PC-9 (cell line): ENCODE measurements around the gene SBK3. TPM values are rescaled to one million over a fixed set of nuclear protein-coding genes. Genes with fewer than 3 reads are reported as not detected.

Experiments used
- BruUV-seq: library from RNA; stranded (reverse); fragments of 400-500 nt; replicated peaks from 2 replicates; lab custom pipeline; 2021; lab: Mats Ljungman, UMichigan
- CTCF ChIA-PET: fragments of 300-600 bp; sonication (Branson Sonifier 250); formaldehyde crosslinking; loops from one replicate; lab custom pipeline; 2022; ENCODE audit warnings: antibody characterized with exemption; lab: Charles Lee
- POLR2A ChIA-PET: fragments of 300-600 bp; sonication (Branson Sonifier 250); formaldehyde crosslinking; loops from one replicate; lab custom pipeline; 2022; ENCODE audit warnings: antibody characterized with exemption; ENCODE audit not compliant: unreplicated experiment; lab: Charles Lee
- DNase-seq, 2 experiments: peaks; one replicate each; pipeline versions ENCODE4 v3.0.0 to v3.0.0-alpha.2; 2015 to 2022; ENCODE audit warnings: mixed read lengths in 1 of 2
- H2AFZ ChIP-seq: fragments of 200-600 bp; sonication (generic); 2 replicates; pipeline ENCODE4 v1.8.1; 2017; ENCODE audit warnings: antibody characterized with exemption
- H3F3A ChIP-seq: fragments of 200-600 bp; sonication (generic); 2 replicates; pipeline ENCODE4 v1.8.1; 2017; ENCODE audit warnings: antibody characterized with exemption, mild to moderate bottlenecking, low read depth; ENCODE audit not compliant: insufficient read depth
- H3K27ac ChIP-seq: fragments of 200-600 bp; sonication (generic); 2 replicates; pipeline ENCODE4 v1.6.1; 2016; ENCODE audit warnings: mixed run types
- H3K27me3 ChIP-seq: fragments of 200-600 bp; sonication (generic); 2 replicates; pipeline ENCODE4 v1.6.1; 2016; ENCODE audit warnings: low read depth, mixed run types; ENCODE audit not compliant: insufficient read depth
- H3K36me3 ChIP-seq: fragments of 200-600 bp; sonication (generic); 2 replicates; pipeline ENCODE4 v1.6.1; 2016; ENCODE audit warnings: low read depth, mixed run types
- H3K4me1 ChIP-seq: fragments of 200-600 bp; sonication (generic); replicated peaks from 2 replicates; pipeline ENCODE4 v1.6.1; 2016; ENCODE audit warnings: mixed run types; ENCODE audit not compliant: insufficient read depth
- H3K4me2 ChIP-seq: fragments of 200-600 bp; sonication (generic); 2 replicates; pipeline ENCODE4 v1.6.1; 2017; ENCODE audit warnings: mixed run types
- H3K4me3 ChIP-seq: fragments of 200-600 bp; sonication (generic); 2 replicates; pipeline ENCODE4 v1.6.1; 2016; ENCODE audit warnings: mixed run types
- H3K79me2 ChIP-seq: fragments of 200-600 bp; sonication (generic); 2 replicates; pipeline ENCODE4 v1.6.1; 2017; ENCODE audit warnings: low read depth, mixed run types
- H3K9me2 ChIP-seq: fragments of 200-600 bp; sonication (generic); 2 replicates; pipeline ENCODE4 v1.8.1; 2017; ENCODE audit warnings: mild to moderate bottlenecking; ENCODE audit not compliant: insufficient read depth
- H3K9me3 ChIP-seq: fragments of 200-600 bp; sonication (generic); 2 replicates; pipeline ENCODE4 v1.8.1; 2016; ENCODE audit warnings: low read depth; ENCODE audit not compliant: insufficient read depth
- H4K20me1 ChIP-seq: fragments of 200-600 bp; sonication (generic); 2 replicates; pipeline ENCODE4 v1.8.1; 2017; ENCODE audit not compliant: insufficient read depth
- CTCF ChIP-seq: fragments of 200-600 bp; sonication (generic); conservative IDR thresholded peaks from 2 replicates; pipeline ENCODE4 v1.6.1; 2017; ENCODE audit warnings: mixed run types, antibody characterized with exemption, mild to moderate bottlenecking, moderate library complexity
- EZH2 ChIP-seq: fragments of 200-600 bp; sonication (generic); IDR thresholded peaks from 2 replicates; pipeline ENCODE4 v1.8.0; 2017; ENCODE audit warnings: antibody characterized with exemption, low read depth
- intact Hi-C: fragments of 100-400 bp; cut with micrococcal nuclease; formaldehyde crosslinking; loops from one replicate; pipeline ENCODE4 v1.10.0; 2022; ENCODE audit not compliant: unreplicated experiment
- total RNA-seq: library from RNA; stranded (reverse); gene quantifications from 2 replicates; pipeline ENCODE4 v1.2.3, GENCODE V29; 2021

The SBK3 gene
- total RNA-seq, 1 experiment from 2014 or later = 41.4 TPM

GRCh38 chr19:55537741-55538111 lies 7.6 kb downstream of the SBK3 start:
- Histone ChIP-seq H4K20me1 (no peaks in the 10 kb centered on the region), H3K9me2 (no peaks in the 10 kb centered on the region), H3K27me3 (no peaks in the 10 kb centered on the region), H3K4me1 (peaks cover 19% of the 10 kb centered on the region), H3K4me2 (no peak overlapping the region), H3K27ac (no peak overlapping the region), H3K9me3 (no peaks in the 10 kb centered on the region), H3K79me2 (no peaks in the 10 kb centered on the region), H2AFZ (no peak overlapping the region), H3K4me3 (no peak overlapping the region), H3K36me3 (no peaks in the 10 kb centered on the region), H3F3A (peaks cover 40% of the 10 kb centered on the region)
- intact Hi-C loops = no loop called here
- no peak for TF ChIP-seq EZH2
- TF ChIP-seq CTCF = no peak
- ChIA-PET POLR2A (no interaction called here), CTCF (no interaction called here)
- peak in 1 of 2 experiments; percentile 28 for DNase-seq
- BruUV-seq = no TSS peak

GRCh38 chr19:55536951-55537740 lies 8.2 kb downstream of the SBK3 start, which contains the start of gene SBK2:
Gene SBK2, minus strand, starts transcription at chr19:55537133. Its CDS starts 839 bp downstream, at chr19:55536294.
- intact Hi-C loops = no loop called here
- TF ChIP-seq CTCF = no peak
- TF ChIP-seq EZH2 = no peak
- Histone ChIP-seq H3K79me2 (no peaks in the 10 kb centered on the region), H3K27ac (no peak within 1 kb of the TSS), H3K4me2 (no peak within 1 kb of the TSS), H4K20me1 (no peaks in the 10 kb centered on the region), H3K36me3 (no peaks in the 10 kb centered on the region), H3F3A (peaks cover 40% of the 10 kb centered on the region), H3K9me3 (no peaks in the 10 kb centered on the region), H3K27me3 (no peaks in the 10 kb centered on the region), H3K4me3 (no peak within 1 kb of the TSS), H3K4me1 (peaks cover 19% of the 10 kb centered on the region), H2AFZ (no peak within 1 kb of the TSS), H3K9me2 (no peaks in the 10 kb centered on the region)
- ChIA-PET POLR2A (no interaction called here), CTCF (no interaction called here)
- no TSS peak for BruUV-seq
- DNase-seq = peak in 1 of 2 experiments; percentile 31

GRCh38 chr19:55536366-55536765 lies 9.0 kb downstream of the SBK3 start:
- DNase-seq = no peak
- Histone ChIP-seq H4K20me1 (no peaks in the 10 kb centered on the region), H3K27me3 (no peaks in the 10 kb centered on the region), H3K9me3 (no peaks in the 10 kb centered on the region), H3K4me3 (no peak overlapping the region), H3K4me2 (no peak overlapping the region), H3K79me2 (no peaks in the 10 kb centered on the region), H3K9me2 (no peaks in the 10 kb centered on the region), H3K27ac (no peak overlapping the region), H3F3A (peaks cover 34% of the 10 kb centered on the region), H2AFZ (no peak overlapping the region), H3K4me1 (peaks cover 19% of the 10 kb centered on the region), H3K36me3 (no peaks in the 10 kb centered on the region)
- TF ChIP-seq EZH2 (no peak), CTCF (no peak)
- ChIA-PET POLR2A (no interaction called here), CTCF (no interaction called here)
- intact Hi-C loops = no loop called here
- BruUV-seq = no TSS peak
